Right lobe of liver (tissue), 4 donors: ENCODE data around the gene PCIF1.

ENCODE experiments used
- CTCF ChIP-seq, 4 donors: fragments of 200-600 bp in 3 of 4; fragments of 450-650 bp in 1 of 4; IDR thresholded peaks; one replicate each; pipeline versions ENCODE4 v1.5.1 to v1.8.0; 2016 to 2022; ENCODE audit warnings: antibody characterized with exemption in 4 of 4, mild to moderate bottlenecking in 2 of 4
- POLR2A ChIP-seq: fragments of 450-650 bp; IDR thresholded peaks from one replicate; pipeline ENCODE4 v1.6.1; 2017; ENCODE audit warnings: antibody characterized with exemption, mild to moderate bottlenecking
- donor health status: DM: no; HTN: no; CAD: no.
- donor health status: DM: no; HTN: no; CAD: no.
- donor health status: DM: no; HTN: yes; CAD: no.

- TF ChIP-seq POLR2A: no peak
- TF ChIP-seq CTCF (IDR thresholded peaks at IDR 0.05): no peak
Observed at GRCh38 chr20:45899046-45899835, 35.2 kb upstream of the PCIF1 start.
